ENCODE measurements around the gene REM2. TPM values are rescaled to one million over a fixed set of nuclear protein-coding genes. Genes with fewer than 3 reads are reported as not detected.

Gene REM2
- total RNA-seq, 1 donor from 2014 or later, result 1.4 TPM

GRCh38 chr14:22897357-22897756 is 14.3 kb downstream of the REM2 start:
- peaks cover 7% of the 10 kb centered on the region for H3K4me1 Mint-ChIP-seq
- no peak for DNase-seq
- intact Hi-C loops (cut with micrococcal nuclease), result no loop called here
- peak overlapping the region; percentile 35 for H3K27ac Mint-ChIP-seq
- H3K36me3 Mint-ChIP-seq (ENCODE audit: low read depth), result peaks cover 50% of the 10 kb centered on the region
- ChIA-PET POLR2A (interaction anchor here (1.4 to 2.0 kb wide), 3 partner anchors 9 to 24 kb away, joined by 3 to 11 read pairs (median 4); no protein-coding TSS in a partner anchor), CTCF (interaction anchor here (0.9 to 2.5 kb wide), 4 partner anchors 10 to 327 kb away, joined by 3 to 16 read pairs (median 8); no protein-coding TSS in a partner anchor)
- no peaks in the 10 kb centered on the region for H3K27me3 Mint-ChIP-seq
- TF ChIP-seq CTCF (IDR thresholded peaks at IDR 0.05), result no peak
- no peaks in the 10 kb centered on the region for H3K9me3 Mint-ChIP-seq
- H3K4me3 Mint-ChIP-seq, result no peak overlapping the region
- no peak for ATAC-seq (ENCODE audit: low read depth)

DNA sequence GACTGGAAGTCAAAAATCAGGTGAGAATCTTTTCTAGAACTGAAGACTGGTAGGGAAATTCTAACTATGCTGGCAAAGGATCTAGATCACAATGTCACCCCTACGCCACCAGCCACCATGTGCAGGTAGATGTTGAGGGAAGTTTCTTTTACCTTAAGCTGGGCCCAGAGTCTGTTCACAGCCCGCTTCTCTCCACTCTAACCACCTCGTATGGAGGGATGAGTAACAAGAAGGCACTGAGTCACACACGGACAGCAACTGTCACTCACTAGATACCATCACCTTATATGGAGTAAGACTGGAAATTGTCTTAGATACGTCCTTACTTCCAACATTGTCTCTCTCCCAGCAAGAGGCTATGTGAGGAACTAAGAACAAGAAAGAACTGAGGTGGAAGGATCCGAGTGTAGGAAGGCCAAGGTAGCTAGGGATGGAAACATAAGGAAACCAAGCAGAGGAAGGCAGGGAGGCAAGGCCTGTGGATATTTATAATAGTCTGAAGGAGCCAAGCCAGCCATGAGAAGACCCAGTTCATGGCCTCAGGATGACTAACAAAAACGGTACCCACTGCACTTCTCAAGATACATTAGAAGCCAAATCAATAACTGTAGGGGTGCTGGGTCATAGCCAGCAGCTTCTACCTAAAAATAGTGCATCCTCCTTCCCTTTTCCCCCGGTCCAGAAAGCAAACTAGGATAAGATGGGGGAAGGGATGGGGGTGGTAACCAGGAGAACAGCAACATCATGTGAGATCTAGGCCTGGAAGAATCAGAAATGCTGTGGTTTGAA is 15.5 kb downstream of the REM2 start:
- ChIA-PET POLR2A (interaction anchor here (1.7 to 2.1 kb wide), 3 partner anchors 12 to 26 kb away, joined by 5 to 8 read pairs (median 7); no protein-coding TSS in a partner anchor), CTCF (interaction anchor here (2.2 to 4.9 kb wide), 4 partner anchors 11 to 328 kb away, joined by 9 to 70 read pairs (median 41); partner anchors contain the start of gene LRP10)
- DNase-seq (no peak), ATAC-seq (ENCODE audit: low read depth) (no peak)
- intact Hi-C loops (cut with micrococcal nuclease), result no loop called here
- Mint-ChIP-seq H3K4me3 (no peak overlapping the region), H3K27ac (peak overlapping the region; percentile 63), H3K9me3 (no peaks in the 10 kb centered on the region), H3K27me3 (no peaks in the 10 kb centered on the region), H3K36me3 (ENCODE audit: low read depth) (peaks cover 50% of the 10 kb centered on the region), H3K4me1 (peaks cover 5% of the 10 kb centered on the region)
- no peak for TF ChIP-seq CTCF (IDR thresholded peaks at IDR 0.05)

DNA sequence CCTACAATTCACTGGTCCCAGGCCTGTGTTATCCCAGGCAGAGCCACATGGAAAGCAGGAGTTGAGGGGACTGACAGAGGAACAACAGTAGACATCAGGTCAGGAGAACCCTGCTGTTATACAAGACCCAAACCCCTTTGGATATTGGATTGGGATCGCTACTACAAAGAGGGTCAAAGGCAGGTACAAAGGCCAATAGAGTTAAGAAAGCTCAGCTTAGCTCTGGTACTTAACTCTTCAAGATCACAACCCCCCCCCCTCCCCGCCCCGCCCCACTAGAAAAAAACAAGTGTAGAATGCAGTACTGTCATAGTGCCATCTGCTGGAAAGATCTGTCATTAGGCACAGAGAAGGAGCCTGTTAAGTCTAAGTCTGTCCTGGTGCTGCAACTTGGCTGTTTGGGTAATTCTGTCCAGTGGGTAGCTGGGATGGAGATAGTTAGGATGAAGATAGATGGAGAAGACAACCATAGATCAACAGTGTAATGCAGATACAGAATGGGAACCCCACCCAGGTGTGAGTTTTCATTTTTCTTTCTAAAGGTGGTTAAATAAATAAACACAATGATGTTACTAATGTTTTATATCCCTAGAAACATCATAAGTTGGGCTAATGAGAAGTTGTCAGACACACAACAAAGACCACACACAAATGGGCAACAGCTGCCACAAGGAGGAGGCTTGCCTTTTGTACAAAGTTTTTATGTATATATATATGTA is 17.2 kb downstream of the REM2 start:
- DNase-seq, result no peak
- Mint-ChIP-seq H3K9me3 (no peaks in the 10 kb centered on the region), H3K27ac (peak overlapping the region; percentile 43), H3K36me3 (ENCODE audit: low read depth) (peaks cover 60% of the 10 kb centered on the region), H3K4me3 (no peak overlapping the region), H3K27me3 (no peaks in the 10 kb centered on the region), H3K4me1 (peaks cover 5% of the 10 kb centered on the region)
- ChIA-PET CTCF (interaction anchor here (0.7 to 4.9 kb wide), 13 partner anchors 12 to 512 kb away, joined by 3 to 70 read pairs (median 8); partner anchors contain the start of genes DAD1 and LRP10), POLR2A (interaction anchor here (1.1 to 2.1 kb wide), 7 partner anchors 10 to 330 kb away, joined by 3 to 8 read pairs (median 6); partner anchors contain the start of gene LRP10)
- intact Hi-C loops (cut with micrococcal nuclease), result loop anchor here (1.0 to 2.0 kb wide), 9 partner anchors 13 to 513 kb away; no protein-coding TSS in a partner anchor
- peak; percentile 91 for ATAC-seq (ENCODE audit: low read depth)
- no peak for TF ChIP-seq CTCF (IDR thresholded peaks at IDR 0.05)

DNA sequence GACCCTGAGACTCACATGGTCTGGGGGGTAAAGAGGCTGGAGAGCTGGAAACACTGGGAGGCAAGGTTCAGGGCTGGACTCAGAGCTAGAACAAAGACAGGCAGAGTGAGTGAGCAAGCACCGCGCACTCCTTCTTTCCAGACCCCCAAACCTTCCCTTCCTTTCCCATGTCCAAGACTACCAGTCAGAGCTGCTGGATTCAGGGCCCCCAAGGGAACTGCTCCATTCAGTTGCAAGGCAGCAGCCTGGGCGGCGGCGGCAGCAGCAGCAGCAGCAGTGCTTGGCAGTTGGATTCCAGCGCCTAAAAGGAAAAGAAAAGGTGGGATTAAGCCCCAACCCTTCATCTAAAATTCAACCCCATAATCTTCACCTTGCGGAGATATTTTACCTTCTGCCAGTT is 18.8 kb downstream of the REM2 start:
- intact Hi-C loops (cut with micrococcal nuclease), result loop anchor here (2.0 kb wide), 1 partner anchor 515 kb away; no protein-coding TSS in a partner anchor
- ChIA-PET POLR2A (interaction anchor here (0.6 to 1.6 kb wide), 4 partner anchors 13 to 31 kb away, joined by 3 to 9 read pairs (median 4); no protein-coding TSS in a partner anchor), CTCF (interaction anchor here (1.5 to 4.9 kb wide), 5 partner anchors 14 to 332 kb away, joined by 3 to 70 read pairs (median 33); partner anchors contain the start of gene LRP10)
- ATAC-seq (ENCODE audit: low read depth) (no peak), DNase-seq (no peak)
- H3K4me1 Mint-ChIP-seq, result peaks cover 5% of the 10 kb centered on the region
- H3K9me3 Mint-ChIP-seq, result no peaks in the 10 kb centered on the region
- TF ChIP-seq CTCF (IDR thresholded peaks at IDR 0.05), result no peak
- H3K27me3 Mint-ChIP-seq, result no peaks in the 10 kb centered on the region
- peak overlapping the region; percentile 27 for H3K27ac Mint-ChIP-seq
- no peak overlapping the region for H3K4me3 Mint-ChIP-seq
- peaks cover 72% of the 10 kb centered on the region for H3K36me3 Mint-ChIP-seq (ENCODE audit: low read depth)

All from activated B cell treated with CpG ODN at 0.5 μM for 24 hours (primary cell).